Vagina (tissue), 2 donors: ENCODE measurements around the gene PRKCB. TPM values are rescaled to one million over a fixed set of nuclear protein-coding genes. Genes with fewer than 3 reads are reported as not detected.

Experiments
- DNase-seq, 2 donors: peaks; one replicate each; pipeline ENCODE4 v3.0.0-alpha.2; 2017; ENCODE audit errors: extremely low spot score in 2 of 2
- H3K27ac ChIP-seq: fragments of 200-600 bp; sonication (generic); one replicate; pipeline ENCODE4 v1.5.1; 2019
- H3K27me3 ChIP-seq: fragments of 200-600 bp; sonication (generic); one replicate; pipeline ENCODE4 v1.5.1; 2019
- H3K36me3 ChIP-seq, 2 donors: fragments of 200-600 bp; sonication (generic); one replicate each; pipeline ENCODE4 v1.5.1; 2017 to 2019
- H3K4me1 ChIP-seq: fragments of 200-600 bp; sonication (generic); one replicate; pipeline ENCODE4 v1.5.1; 2019
- H3K4me3 ChIP-seq, 2 donors: fragments of 200-600 bp; sonication (generic); 1 replicate in 1 of 2; 2 replicates in 1 of 2; pipeline ENCODE4 v1.5.1; 2016 to 2019
- H3K9me3 ChIP-seq: fragments of 200-600 bp; sonication (generic); one replicate; pipeline ENCODE4 v1.5.1; 2019
- CTCF ChIP-seq, 3 experiments: fragments of 450-650 bp in 2 of 3; fragments of 200-600 bp in 1 of 3; sonication (generic) in 1 of 3; IDR thresholded peaks; one replicate each; pipeline ENCODE4 v1.5.1; 2017 to 2019; ENCODE audit warnings: antibody characterized with exemption in 3 of 3, mild to moderate bottlenecking in 2 of 3, moderate library complexity in 2 of 3
- POLR2A ChIP-seq, 2 donors: fragments of 450-650 bp; IDR thresholded peaks; one replicate each; pipeline ENCODE4 v1.6.1; 2017; ENCODE audit warnings: antibody characterized with exemption in 2 of 2, mild to moderate bottlenecking in 2 of 2, moderate library complexity in 2 of 2
- POLR2AphosphoS5 ChIP-seq, 2 donors: sonication (generic); formaldehyde crosslinking; IDR thresholded peaks; one replicate each; pipeline ENCODE4 v1.9.0; 2017; ENCODE audit warnings: antibody characterized with exemption in 2 of 2, mild to moderate bottlenecking in 2 of 2, low read depth in 1 of 2; ENCODE audit not compliant: insufficient read depth in 1 of 2
- intact Hi-C: fragments of 100-400 bp; cut with DNase I; formaldehyde crosslinking; loops from one replicate; pipeline ENCODE4 v1.15.1; 2023
- total RNA-seq: library from RNA; depleted of rRNA; stranded (reverse); fragments of >200 nt; gene quantifications from one replicate; pipeline ENCODE4 v1.2.3, GENCODE V29; 2016

Gene PRKCB
- total RNA-seq, 1 donor from 2014 or later, result 9.1 TPM

GRCh38 chr16:24132797-24133155 lies 297.0 kb downstream of the PRKCB start:
- Histone ChIP-seq H3K36me3 (no peaks in the 10 kb centered on the region), H3K27ac (no peak overlapping the region), H3K9me3 (no peaks in the 10 kb centered on the region), H3K27me3 (no peaks in the 10 kb centered on the region), H3K4me1 (no peaks in the 10 kb centered on the region), H3K4me3 (no peak overlapping the region)
- TF ChIP-seq CTCF (IDR thresholded peaks at IDR 0.05) (no peak), POLR2AphosphoS5 (IDR thresholded peaks at IDR 0.05; ENCODE audit: insufficient read depth in 1 of 2, low read depth in 1 of 2) (no peak), POLR2A (IDR thresholded peaks at IDR 0.05) (no peak)
- DNase-seq, result no peak
- intact Hi-C loops, result no loop called here

GRCh38 chr16:24135624-24136565 lies 300.1 kb downstream of the PRKCB start:
- TF ChIP-seq CTCF (IDR thresholded peaks at IDR 0.05) (no peak), POLR2A (IDR thresholded peaks at IDR 0.05) (no peak), POLR2AphosphoS5 (IDR thresholded peaks at IDR 0.05; ENCODE audit: insufficient read depth in 1 of 2, low read depth in 1 of 2) (no peak)
- H3K27ac ChIP-seq, result no peak overlapping the region
- H3K27me3 ChIP-seq, result no peaks in the 10 kb centered on the region

GRCh38 chr16:24138024-24138423 lies 302.2 kb downstream of the PRKCB start:
- no peak for DNase-seq
- Histone ChIP-seq H3K36me3 (no peaks in the 10 kb centered on the region), H3K9me3 (no peaks in the 10 kb centered on the region), H3K4me1 (no peaks in the 10 kb centered on the region), H3K4me3 (no peak overlapping the region), H3K27me3 (no peaks in the 10 kb centered on the region), H3K27ac (no peak overlapping the region)
- TF ChIP-seq CTCF (IDR thresholded peaks at IDR 0.05) (no peak), POLR2AphosphoS5 (IDR thresholded peaks at IDR 0.05; ENCODE audit: insufficient read depth in 1 of 2, low read depth in 1 of 2) (no peak), POLR2A (IDR thresholded peaks at IDR 0.05) (no peak)
- intact Hi-C loops, result no loop called here

More at GRCh38 chr16:24135624-24136565, 300.1 kb downstream of the PRKCB start:
- Histone ChIP-seq H3K4me3 (no peak overlapping the region), H3K36me3 (no peaks in the 10 kb centered on the region), H3K9me3 (no peaks in the 10 kb centered on the region), H3K4me1 (no peaks in the 10 kb centered on the region)
- DNase-seq, result no peak
- intact Hi-C loops, result no loop called here

DNA sequence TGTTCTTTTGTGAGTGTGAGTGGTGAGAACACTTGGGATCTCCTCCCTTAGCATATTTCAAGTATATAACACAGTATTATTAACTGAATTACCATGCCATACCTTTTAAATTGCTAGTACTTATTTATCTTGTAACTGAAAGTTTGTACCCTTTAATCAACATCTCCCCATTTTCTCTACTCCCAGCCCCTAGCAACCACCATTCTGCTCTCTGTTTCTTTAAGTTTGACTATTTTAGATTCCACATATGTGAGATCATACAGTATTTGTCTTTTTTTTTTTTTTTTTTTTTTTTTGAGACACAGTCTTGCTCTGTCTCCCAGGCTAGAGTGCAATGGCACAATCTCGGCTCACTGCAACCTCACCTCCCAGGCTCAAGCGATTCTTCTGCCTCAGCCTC lies 302.8 kb downstream of the PRKCB start:
- Histone ChIP-seq H3K27ac (no peak overlapping the region), H3K9me3 (no peaks in the 10 kb centered on the region), H3K4me1 (no peaks in the 10 kb centered on the region), H3K27me3 (no peaks in the 10 kb centered on the region), H3K36me3 (no peaks in the 10 kb centered on the region), H3K4me3 (no peak overlapping the region)
- TF ChIP-seq POLR2A (IDR thresholded peaks at IDR 0.05), result no peak
- no peak for TF ChIP-seq POLR2AphosphoS5 (IDR thresholded peaks at IDR 0.05; ENCODE audit: insufficient read depth in 1 of 2, low read depth in 1 of 2)
- TF ChIP-seq CTCF (IDR thresholded peaks at IDR 0.05), result no peak
- intact Hi-C loops, result no loop called here
- DNase-seq, result no peak

- intact Hi-C loops, result no loop called here
- Histone ChIP-seq H3K4me1 (no peaks in the 10 kb centered on the region), H3K36me3 (no peaks in the 10 kb centered on the region), H3K27me3 (no peaks in the 10 kb centered on the region), H3K27ac (no peak overlapping the region), H3K4me3 (no peak overlapping the region), H3K9me3 (no peaks in the 10 kb centered on the region)
- DNase-seq, result no peak
- TF ChIP-seq POLR2AphosphoS5 (IDR thresholded peaks at IDR 0.05; ENCODE audit: insufficient read depth in 1 of 2, low read depth in 1 of 2), result no peak
- no peak for TF ChIP-seq POLR2A (IDR thresholded peaks at IDR 0.05)
- TF ChIP-seq CTCF (IDR thresholded peaks at IDR 0.05), result no peak
Observed at GRCh38 chr16:24139282-24139681, 303.5 kb downstream of the PRKCB start.
